ENCODE results near the gene HMGB1.

HMGB1 gene

GRCh38 chr13:30480292-30480950 is 14.7 kb upstream of the HMGB1 start:
- TF ChIP-seq FOXP2 (optimal IDR thresholded peaks at IDR 0.05; ENCODE audit: borderline replicate concordance, extremely low read depth, extremely low read length, insufficient read depth) (no peak), TAF1 (IDR thresholded peaks at IDR 0.05; ENCODE audit: borderline replicate concordance, insufficient read depth, low read length) (no peak), SIN3A (IDR thresholded peaks at IDR 0.05; ENCODE audit: borderline replicate concordance, insufficient read depth, low read length) (no peak), POLR2AphosphoS5 (IDR thresholded peaks at IDR 0.05; ENCODE audit: low read depth, low read length) (no peak)
- TF ChIP-seq, protein P1, sequence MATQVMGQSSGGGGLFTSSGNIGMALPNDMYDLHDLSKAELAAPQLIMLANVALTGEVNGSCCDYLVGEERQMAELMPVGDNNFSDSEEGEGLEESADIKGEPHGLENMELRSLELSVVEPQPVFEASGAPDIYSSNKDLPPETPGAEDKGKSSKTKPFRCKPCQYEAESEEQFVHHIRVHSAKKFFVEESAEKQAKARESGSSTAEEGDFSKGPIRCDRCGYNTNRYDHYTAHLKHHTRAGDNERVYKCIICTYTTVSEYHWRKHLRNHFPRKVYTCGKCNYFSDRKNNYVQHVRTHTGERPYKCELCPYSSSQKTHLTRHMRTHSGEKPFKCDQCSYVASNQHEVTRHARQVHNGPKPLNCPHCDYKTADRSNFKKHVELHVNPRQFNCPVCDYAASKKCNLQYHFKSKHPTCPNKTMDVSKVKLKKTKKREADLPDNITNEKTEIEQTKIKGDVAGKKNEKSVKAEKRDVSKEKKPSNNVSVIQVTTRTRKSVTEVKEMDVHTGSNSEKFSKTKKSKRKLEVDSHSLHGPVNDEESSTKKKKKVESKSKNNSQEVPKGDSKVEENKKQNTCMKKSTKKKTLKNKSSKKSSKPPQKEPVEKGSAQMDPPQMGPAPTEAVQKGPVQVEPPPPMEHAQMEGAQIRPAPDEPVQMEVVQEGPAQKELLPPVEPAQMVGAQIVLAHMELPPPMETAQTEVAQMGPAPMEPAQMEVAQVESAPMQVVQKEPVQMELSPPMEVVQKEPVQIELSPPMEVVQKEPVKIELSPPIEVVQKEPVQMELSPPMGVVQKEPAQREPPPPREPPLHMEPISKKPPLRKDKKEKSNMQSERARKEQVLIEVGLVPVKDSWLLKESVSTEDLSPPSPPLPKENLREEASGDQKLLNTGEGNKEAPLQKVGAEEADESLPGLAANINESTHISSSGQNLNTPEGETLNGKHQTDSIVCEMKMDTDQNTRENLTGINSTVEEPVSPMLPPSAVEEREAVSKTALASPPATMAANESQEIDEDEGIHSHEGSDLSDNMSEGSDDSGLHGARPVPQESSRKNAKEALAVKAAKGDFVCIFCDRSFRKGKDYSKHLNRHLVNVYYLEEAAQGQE (IDR thresholded peaks at IDR 0.05; ENCODE audit: insufficient read depth in 1 of 2, low read depth in 2 of 2, low read length in 2 of 2), result no peak

DNA sequence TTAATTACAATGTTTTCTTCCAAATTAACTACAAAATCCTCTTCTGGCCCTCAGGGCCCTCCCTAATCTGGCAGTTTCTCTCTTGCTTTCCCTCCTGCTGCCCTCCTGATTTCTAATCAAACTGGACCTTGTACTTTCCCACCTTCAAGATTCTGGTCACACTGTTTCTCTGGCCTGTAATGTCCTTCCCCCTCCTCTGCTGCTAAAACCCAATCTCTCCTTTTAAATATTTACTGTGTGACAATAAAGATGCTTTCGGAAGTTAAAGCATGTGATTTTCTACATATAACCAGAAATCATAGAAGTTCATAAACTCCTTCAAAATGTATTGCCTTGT is 14.1 kb upstream of the HMGB1 start:
- TF ChIP-seq SIN3A (IDR thresholded peaks at IDR 0.05; ENCODE audit: borderline replicate concordance, insufficient read depth, low read length) (no peak), POLR2AphosphoS5 (IDR thresholded peaks at IDR 0.05; ENCODE audit: low read depth, low read length) (no peak), FOXP2 (optimal IDR thresholded peaks at IDR 0.05; ENCODE audit: borderline replicate concordance, extremely low read depth, extremely low read length, insufficient read depth) (no peak), TAF1 (IDR thresholded peaks at IDR 0.05; ENCODE audit: borderline replicate concordance, insufficient read depth, low read length) (no peak)
- TF ChIP-seq, protein P1 (IDR thresholded peaks at IDR 0.05; ENCODE audit: insufficient read depth in 1 of 2, low read depth in 2 of 2, low read length in 2 of 2), result no peak

DNA sequence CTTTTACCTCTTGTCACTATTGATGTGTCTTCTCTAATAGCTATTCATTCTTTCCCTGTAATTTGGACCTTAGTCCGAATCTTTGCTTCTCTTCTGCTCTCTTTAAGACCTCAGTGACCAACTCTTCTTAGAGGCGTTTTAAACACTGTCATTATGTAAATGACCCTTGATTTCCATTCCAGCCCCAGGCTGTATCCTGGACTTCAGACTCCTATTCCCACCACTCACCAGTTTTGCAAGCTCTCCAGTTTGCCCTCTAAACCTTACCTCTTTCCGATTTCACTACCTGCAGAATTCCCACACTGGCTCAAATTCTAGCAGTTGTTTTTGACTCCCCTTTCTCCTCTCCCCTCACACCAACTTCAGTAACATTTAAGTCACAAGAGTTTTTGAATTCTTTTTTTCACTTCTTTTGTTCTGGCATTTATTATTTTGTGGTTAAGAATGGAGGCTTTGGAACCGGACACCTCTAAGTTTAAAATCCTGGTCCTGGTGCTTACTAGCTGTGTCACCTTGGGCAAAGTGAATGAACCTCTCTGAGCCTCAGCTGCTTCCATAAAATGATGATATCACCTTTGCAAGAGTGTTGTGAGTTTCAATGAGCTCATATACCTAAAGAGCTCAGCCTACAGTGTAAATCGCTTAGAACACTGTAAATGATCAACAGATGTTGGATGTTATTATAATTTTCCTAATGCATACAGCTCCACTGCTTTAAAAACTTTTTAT is 13.6 kb upstream of the HMGB1 start:
- TF ChIP-seq, protein P1 (IDR thresholded peaks at IDR 0.05; ENCODE audit: insufficient read depth in 1 of 2, low read depth in 2 of 2, low read length in 2 of 2), result no peak
- no peak for TF ChIP-seq POLR2AphosphoS5 (IDR thresholded peaks at IDR 0.05; ENCODE audit: low read depth, low read length)
- no peak for TF ChIP-seq FOXP2 (optimal IDR thresholded peaks at IDR 0.05; ENCODE audit: borderline replicate concordance, extremely low read depth, extremely low read length, insufficient read depth)
- TF ChIP-seq SIN3A (IDR thresholded peaks at IDR 0.05; ENCODE audit: borderline replicate concordance, insufficient read depth, low read length), result no peak
- TF ChIP-seq TAF1 (IDR thresholded peaks at IDR 0.05; ENCODE audit: borderline replicate concordance, insufficient read depth, low read length), result no peak

GRCh38 chr13:30477346-30478195 is 11.8 kb upstream of the HMGB1 start:
- TF ChIP-seq FOXP2 (optimal IDR thresholded peaks at IDR 0.05; ENCODE audit: borderline replicate concordance, extremely low read depth, extremely low read length, insufficient read depth), result no peak
- TF ChIP-seq SIN3A (IDR thresholded peaks at IDR 0.05; ENCODE audit: borderline replicate concordance, insufficient read depth, low read length), result no peak
- no peak for TF ChIP-seq TAF1 (IDR thresholded peaks at IDR 0.05; ENCODE audit: borderline replicate concordance, insufficient read depth, low read length)
- TF ChIP-seq, protein P1 (IDR thresholded peaks at IDR 0.05; ENCODE audit: insufficient read depth in 1 of 2, low read depth in 2 of 2, low read length in 2 of 2), result no peak
- TF ChIP-seq POLR2AphosphoS5 (IDR thresholded peaks at IDR 0.05; ENCODE audit: low read depth, low read length), result no peak

All from PFSK-1 (cell line).